Epithelial cell of esophagus (primary cell): ENCODE data around the gene CD84.
"Not testable (repeated sequence)": the region's sequence is repeated elsewhere in the genome, so short reads cannot be mapped to it uniquely, and the experiment has no call there.

Source experiments
- DNase-seq: peaks from one replicate; pipeline ENCODE4 v3.0.0; 2010; ENCODE audit warnings: low read depth
- H3K4me3 ChIP-seq: 2 replicates; pipeline ENCODE4 v1.5.1; 2011; ENCODE audit warnings: mild to moderate bottlenecking, low read length, control low read depth
- TF ChIP-seq, protein P1 (sequence below): IDR thresholded peaks from 2 replicates; pipeline ENCODE4 v1.5.1; 2011; ENCODE audit warnings: low read depth, mild to moderate bottlenecking, low read length, control low read depth, inconsistent platforms; ENCODE audit not compliant: insufficient read depth; ENCODE audit errors: missing control alignments

CD84 gene

GRCh38 chr1:160534823-160535605 lies 44.3 kb downstream of the CD84 start:
- TF ChIP-seq, protein P1, sequence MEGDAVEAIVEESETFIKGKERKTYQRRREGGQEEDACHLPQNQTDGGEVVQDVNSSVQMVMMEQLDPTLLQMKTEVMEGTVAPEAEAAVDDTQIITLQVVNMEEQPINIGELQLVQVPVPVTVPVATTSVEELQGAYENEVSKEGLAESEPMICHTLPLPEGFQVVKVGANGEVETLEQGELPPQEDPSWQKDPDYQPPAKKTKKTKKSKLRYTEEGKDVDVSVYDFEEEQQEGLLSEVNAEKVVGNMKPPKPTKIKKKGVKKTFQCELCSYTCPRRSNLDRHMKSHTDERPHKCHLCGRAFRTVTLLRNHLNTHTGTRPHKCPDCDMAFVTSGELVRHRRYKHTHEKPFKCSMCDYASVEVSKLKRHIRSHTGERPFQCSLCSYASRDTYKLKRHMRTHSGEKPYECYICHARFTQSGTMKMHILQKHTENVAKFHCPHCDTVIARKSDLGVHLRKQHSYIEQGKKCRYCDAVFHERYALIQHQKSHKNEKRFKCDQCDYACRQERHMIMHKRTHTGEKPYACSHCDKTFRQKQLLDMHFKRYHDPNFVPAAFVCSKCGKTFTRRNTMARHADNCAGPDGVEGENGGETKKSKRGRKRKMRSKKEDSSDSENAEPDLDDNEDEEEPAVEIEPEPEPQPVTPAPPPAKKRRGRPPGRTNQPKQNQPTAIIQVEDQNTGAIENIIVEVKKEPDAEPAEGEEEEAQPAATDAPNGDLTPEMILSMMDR, result no peak
- no peak overlapping the region for H3K4me3 ChIP-seq
- no peak for DNase-seq

GRCh38 chr1:160532557-160532813 lies 46.8 kb downstream of the CD84 start:
- H3K4me3 ChIP-seq, DNase-seq: not testable (repeated sequence)

GRCh38 chr1:160531809-160532556 lies 47.3 kb downstream of the CD84 start:
- not testable (repeated sequence) for DNase-seq, H3K4me3 ChIP-seq

- not testable (repeated sequence) for H3K4me3 ChIP-seq, DNase-seq
Observed at GRCh38 chr1:160529401-160529952, 49.8 kb downstream of the CD84 start.

DNA sequence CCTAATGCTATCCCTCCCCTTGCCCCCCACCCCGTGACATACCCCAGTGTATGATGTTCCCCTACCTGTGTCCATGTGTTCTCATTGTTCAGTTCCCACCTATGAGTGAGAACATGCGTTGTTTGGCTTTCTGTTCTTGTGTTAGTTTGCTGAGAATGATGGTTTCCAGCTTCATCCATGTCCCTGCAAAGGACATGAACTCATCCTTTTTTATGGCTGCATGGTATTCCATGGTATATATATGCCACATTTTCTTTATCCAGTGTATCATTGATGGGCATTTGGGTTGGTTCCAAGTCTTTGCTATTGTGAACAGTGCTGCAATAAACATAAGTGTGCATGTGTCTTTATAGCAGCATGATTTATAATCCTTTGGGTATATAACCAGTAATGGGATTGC lies 55.5 kb downstream of the CD84 start:
- not testable (repeated sequence) for DNase-seq

DNA sequence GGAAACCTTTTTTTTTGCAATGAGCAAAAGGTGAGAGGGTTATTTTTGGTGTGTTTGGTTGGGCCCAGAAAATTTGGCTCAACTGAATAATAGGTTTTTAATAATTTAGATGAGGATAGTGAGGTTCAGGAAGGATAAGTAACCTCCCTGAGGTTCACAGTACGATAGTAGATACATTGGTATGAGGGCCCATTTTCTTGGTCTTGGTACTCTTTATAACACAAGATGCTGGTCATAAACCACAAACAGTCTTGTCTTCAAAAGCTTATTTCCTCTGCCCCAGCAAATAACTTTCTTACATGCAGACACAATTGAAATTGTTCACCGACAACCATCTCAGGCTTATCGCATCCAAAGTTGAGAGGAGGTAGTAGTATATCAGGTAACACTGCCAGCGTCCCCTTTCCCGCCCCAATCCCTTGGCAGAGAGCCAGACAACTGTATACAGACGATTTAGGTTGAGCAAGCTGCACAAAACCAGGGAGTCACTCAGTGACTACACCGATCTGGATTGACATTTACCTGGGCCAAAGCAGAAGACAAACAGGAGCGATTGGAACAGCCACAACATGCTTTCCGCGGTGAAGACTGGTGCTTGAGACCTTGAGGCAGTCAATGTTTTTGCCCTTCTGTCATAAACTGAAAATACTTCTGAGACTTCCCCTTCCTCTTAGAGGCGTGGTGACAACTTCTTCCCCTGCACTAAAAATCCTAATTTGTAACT lies 56.5 kb downstream of the CD84 start, which contains the start of gene SLAMF6:
SLAMF6 (minus strand) TSS at position 634 of the 724 bp plus-strand sequence; CDS start at position 571, 63 bp downstream.
- TF ChIP-seq, protein P1, result no peak
- H3K4me3 ChIP-seq, result no peak within 1 kb of the TSS
- no peak for DNase-seq

More for the DNA sequence above, 55.5 kb downstream of the CD84 start:
- H3K4me3 ChIP-seq, result not testable (repeated sequence)

- H3K4me3 ChIP-seq, result no peak overlapping the region
- TF ChIP-seq, protein P1, result no peak
- DNase-seq, result no peak
Observed at GRCh38 chr1:160522136-160522535, 57.2 kb downstream of the CD84 start.

DNA sequence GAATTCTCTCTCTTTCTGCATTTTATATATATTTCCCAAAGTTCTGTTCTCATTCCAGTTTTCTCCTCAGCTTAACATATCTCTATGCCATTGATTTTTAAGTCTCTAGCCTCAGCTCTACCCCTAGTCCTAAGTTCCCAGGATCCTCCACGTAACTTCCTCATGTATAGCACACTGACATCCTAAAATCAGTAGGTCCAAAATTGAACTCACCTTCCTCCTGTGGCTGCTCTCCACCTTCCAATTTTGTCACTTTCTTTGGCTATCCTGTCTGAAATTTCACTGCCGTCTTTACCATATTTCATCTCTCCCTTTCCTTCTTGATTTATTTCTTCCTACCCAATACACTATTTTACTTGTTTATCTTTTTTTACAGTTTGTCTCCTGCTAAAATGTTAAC lies 57.7 kb downstream of the CD84 start:
- TF ChIP-seq, protein P1, result no peak
- no peak overlapping the region for H3K4me3 ChIP-seq
- DNase-seq, result no peak
